PC-3 (cell line): ENCODE results near the gene TNNT2. TPM values are rescaled to one million over a fixed set of nuclear protein-coding genes. Genes with fewer than 3 reads are reported as not detected.

Experiments used
- ATAC-seq: fragments of 200-7000 bp; cut with Tn5 transposase; 2 replicates; pipeline ENCODE4 v1.9.1; 2020; ENCODE audit warnings: mild to moderate bottlenecking, moderate library complexity
- BruUV-seq: library from RNA; stranded (reverse); fragments of 400-500 nt; replicated peaks from 2 replicates; lab custom pipeline; 2021; lab: Mats Ljungman, UMichigan
- CTCF ChIA-PET: fragments of 300-600 bp; sonication (Branson Sonifier 250); formaldehyde crosslinking; loops from one replicate; lab custom pipeline; 2022; ENCODE audit warnings: antibody characterized with exemption; lab: Charles Lee
- POLR2A ChIA-PET: fragments of 300-600 bp; sonication (Branson Sonifier 250); formaldehyde crosslinking; loops from one replicate; lab custom pipeline; 2022; ENCODE audit warnings: antibody characterized with exemption; ENCODE audit not compliant: unreplicated experiment; lab: Charles Lee
- DNase-seq: peaks from one replicate; pipeline ENCODE4 v3.0.0-alpha.2; 2015
- H2AFZ ChIP-seq: fragments of 300-600 bp; sonication (generic); 2 replicates; pipeline ENCODE4 v1.6.0; 2016; ENCODE audit warnings: antibody characterized with exemption, low read length
- H3F3A ChIP-seq: fragments of 300-600 bp; sonication (generic); one replicate; pipeline ENCODE4 v1.6.0; 2017; ENCODE audit warnings: antibody characterized with exemption, low read length, control low read depth, mild to moderate bottlenecking; ENCODE audit not compliant: unreplicated experiment
- H3K27ac ChIP-seq: fragments of 300-600 bp; sonication (generic); 2 replicates; pipeline ENCODE4 v1.5.1; 2016; ENCODE audit warnings: mild to moderate bottlenecking, low read length
- H3K27me3 ChIP-seq: fragments of 300-600 bp; sonication (generic); 2 replicates; pipeline ENCODE4 v1.6.1; 2016; ENCODE audit warnings: low read length, mixed read lengths
- H3K36me3 ChIP-seq: fragments of 300-600 bp; sonication (generic); 2 replicates; pipeline ENCODE4 v1.6.1; 2016; ENCODE audit warnings: low read depth, mixed run types, low read length, mixed read lengths
- H3K4me1 ChIP-seq: fragments of 300-600 bp; sonication (generic); 2 replicates; pipeline ENCODE4 v1.5.1; 2016; ENCODE audit warnings: low read length; ENCODE audit not compliant: insufficient read depth
- H3K4me2 ChIP-seq: fragments of 300-600 bp; sonication (generic); 2 replicates; pipeline ENCODE4 v1.6.0; 2016; ENCODE audit warnings: low read length
- H3K4me3 ChIP-seq: fragments of 300-600 bp; sonication (generic); 2 replicates; pipeline ENCODE4 v1.5.1; 2016; ENCODE audit warnings: mild to moderate bottlenecking, low read length, mixed read lengths
- H3K79me2 ChIP-seq: fragments of 300-600 bp; sonication (generic); 2 replicates; pipeline ENCODE4 v1.6.1; 2017; ENCODE audit warnings: low read length, mixed read lengths
- H3K9ac ChIP-seq: fragments of 300-600 bp; sonication (generic); 2 replicates; pipeline ENCODE4 v1.6.0; 2016; ENCODE audit warnings: mild to moderate bottlenecking, low read length
- H3K9me2 ChIP-seq: fragments of 300-600 bp; sonication (generic); replicated peaks from 2 replicates; pipeline ENCODE4 v1.6.1; 2016; ENCODE audit warnings: mixed run types, low read length, mixed read lengths
- H3K9me3 ChIP-seq: fragments of 300-600 bp; sonication (generic); 2 replicates; pipeline ENCODE4 v1.6.1; 2016; ENCODE audit warnings: low read length, mixed read lengths
- H4K20me1 ChIP-seq: fragments of 300-600 bp; sonication (generic); 2 replicates; pipeline ENCODE4 v1.6.1; 2016; ENCODE audit warnings: low read length, mixed read lengths
- EZH2 ChIP-seq: fragments of 300-600 bp; sonication (generic); IDR thresholded peaks from one replicate; pipeline ENCODE4 v1.6.1; 2017; ENCODE audit warnings: antibody characterized with exemption, mild to moderate bottlenecking, low read length; ENCODE audit not compliant: unreplicated experiment
- EZH2phosphoT487 ChIP-seq: fragments of 300-600 bp; sonication (generic); IDR thresholded peaks from 2 replicates; pipeline ENCODE4 v1.6.1; 2018; ENCODE audit warnings: mild to moderate bottlenecking, antibody characterized with exemption, low read length, borderline replicate concordance
- intact Hi-C: fragments of 100-400 bp; cut with micrococcal nuclease; formaldehyde crosslinking; loops from 2 replicates; pipeline ENCODE4 v1.9.0; 2023
- total RNA-seq: library from RNA; depleted of rRNA; stranded (reverse); fragments of >200 nt; gene quantifications from 2 replicates; pipeline ENCODE4 v1.2.3, GENCODE V29; 2014
- TF ChIP-seq, protein P1 (sequence below): fragments of 300-600 bp; sonication (generic); conservative IDR thresholded peaks from 2 replicates; pipeline ENCODE4 v1.5.1; 2017; ENCODE audit warnings: antibody characterized with exemption, low read depth, mild to moderate bottlenecking, low read length

Gene TNNT2
- total RNA-seq, 1 experiment from 2014 or later: 1.1 TPM

DNA sequence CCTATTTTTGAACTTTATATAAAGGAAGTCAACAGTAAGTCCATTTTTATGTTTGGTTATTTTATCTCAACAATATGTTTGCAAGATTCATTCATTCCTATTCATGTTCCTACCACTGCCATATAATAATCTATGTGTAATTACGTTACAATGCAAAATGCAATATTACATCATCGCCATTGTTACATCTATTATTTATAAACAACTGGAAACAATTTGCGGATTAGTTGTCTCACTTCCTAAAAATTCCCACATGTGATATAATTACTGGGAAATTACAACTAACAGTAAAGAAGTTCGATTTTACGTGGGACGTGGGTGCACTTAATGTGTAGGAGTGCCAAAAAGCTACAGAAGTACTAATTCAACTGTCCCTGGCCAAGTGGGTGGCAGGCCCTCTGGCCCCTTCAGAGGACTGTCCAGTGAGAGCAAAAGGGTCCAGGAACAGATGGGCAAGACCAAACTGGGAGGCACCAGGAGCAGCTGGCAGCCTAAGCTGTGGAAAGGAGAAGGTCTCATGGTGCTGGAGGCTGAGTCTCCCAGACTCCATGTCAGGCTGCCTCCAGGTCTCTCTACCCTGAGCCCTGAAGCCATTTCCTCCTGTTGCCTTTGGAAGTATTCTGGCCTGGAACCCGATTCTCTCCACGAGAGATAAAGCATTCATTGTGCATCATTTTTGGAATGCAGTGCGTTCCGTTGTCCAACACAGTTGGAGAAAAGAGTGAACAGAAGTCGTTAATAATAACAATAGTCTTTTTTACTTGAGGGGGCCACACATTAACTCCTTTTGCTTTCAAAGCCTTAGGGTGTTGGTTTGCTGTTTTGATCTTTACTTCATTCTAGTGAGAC lies 42.9 kb downstream of the TNNT2 start:
- Histone ChIP-seq H4K20me1 (no peaks in the 10 kb centered on the region), H3K9me3 (no peaks in the 10 kb centered on the region), H3F3A (no peaks in the 10 kb centered on the region), H3K4me1 (no peaks in the 10 kb centered on the region), H3K79me2 (no peaks in the 10 kb centered on the region), H3K4me2 (no peak overlapping the region), H3K27me3 (no peaks in the 10 kb centered on the region), H3K9me2 (no peaks in the 10 kb centered on the region), H3K4me3 (no peak overlapping the region), H3K27ac (no peak overlapping the region), H2AFZ (no peak overlapping the region), H3K36me3 (peaks cover 12% of the 10 kb centered on the region; the same call in 1 of the 2 replicates), H3K9ac (no peak overlapping the region)
- no peak for TF ChIP-seq EZH2
- no peak for TF ChIP-seq EZH2phosphoT487
- TF ChIP-seq, protein P1, sequence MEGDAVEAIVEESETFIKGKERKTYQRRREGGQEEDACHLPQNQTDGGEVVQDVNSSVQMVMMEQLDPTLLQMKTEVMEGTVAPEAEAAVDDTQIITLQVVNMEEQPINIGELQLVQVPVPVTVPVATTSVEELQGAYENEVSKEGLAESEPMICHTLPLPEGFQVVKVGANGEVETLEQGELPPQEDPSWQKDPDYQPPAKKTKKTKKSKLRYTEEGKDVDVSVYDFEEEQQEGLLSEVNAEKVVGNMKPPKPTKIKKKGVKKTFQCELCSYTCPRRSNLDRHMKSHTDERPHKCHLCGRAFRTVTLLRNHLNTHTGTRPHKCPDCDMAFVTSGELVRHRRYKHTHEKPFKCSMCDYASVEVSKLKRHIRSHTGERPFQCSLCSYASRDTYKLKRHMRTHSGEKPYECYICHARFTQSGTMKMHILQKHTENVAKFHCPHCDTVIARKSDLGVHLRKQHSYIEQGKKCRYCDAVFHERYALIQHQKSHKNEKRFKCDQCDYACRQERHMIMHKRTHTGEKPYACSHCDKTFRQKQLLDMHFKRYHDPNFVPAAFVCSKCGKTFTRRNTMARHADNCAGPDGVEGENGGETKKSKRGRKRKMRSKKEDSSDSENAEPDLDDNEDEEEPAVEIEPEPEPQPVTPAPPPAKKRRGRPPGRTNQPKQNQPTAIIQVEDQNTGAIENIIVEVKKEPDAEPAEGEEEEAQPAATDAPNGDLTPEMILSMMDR: no peak
- ATAC-seq (no peak), DNase-seq (no peak)
- BruUV-seq: no TSS peak
- ChIA-PET POLR2A (interaction anchor here (0.6 to 0.7 kb wide), 2 partner anchors 41 to 546 kb away, joined by 3 to 4 read pairs; no protein-coding TSS in a partner anchor), CTCF (interaction anchor here (0.6 kb wide), 1 partner anchor 363 kb away, joined by 3 read pairs; no protein-coding TSS in a partner anchor)
- intact Hi-C loops: no loop called here

DNA sequence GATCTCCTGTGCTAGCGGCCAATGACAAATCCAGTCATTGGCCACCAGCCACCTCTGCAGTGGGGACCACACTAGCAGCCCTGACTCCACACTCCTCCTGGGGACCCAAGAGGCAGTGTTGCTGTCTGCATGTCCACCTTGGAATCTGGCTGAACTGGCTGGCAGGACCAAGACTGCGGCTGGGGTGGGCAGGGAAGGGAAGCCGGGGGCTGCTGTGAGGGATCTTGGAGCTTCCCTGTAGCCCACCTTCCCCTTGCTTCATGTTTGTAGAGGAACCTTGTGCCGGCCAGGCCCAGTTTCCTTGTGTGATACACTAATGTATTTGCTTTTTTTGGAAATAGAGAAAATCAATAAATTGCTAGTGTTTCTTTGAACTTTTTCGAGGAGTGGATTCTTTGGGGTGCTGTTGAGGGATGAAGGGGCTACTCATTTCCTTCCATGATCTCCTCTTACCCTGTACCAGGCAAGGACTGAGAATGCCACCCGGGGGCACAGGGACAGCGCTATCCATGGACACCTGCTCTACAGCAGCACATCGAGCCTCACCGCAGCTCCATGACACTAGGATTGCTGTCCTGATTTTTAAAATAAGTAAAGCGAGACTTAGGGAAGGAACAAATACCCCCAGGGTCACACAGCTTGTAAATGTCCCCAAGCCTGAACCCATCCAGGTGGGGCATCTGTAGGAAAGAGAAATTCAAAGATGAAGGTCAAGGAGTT lies 44.7 kb downstream of the TNNT2 start:
- no peaks in the 10 kb centered on the region for H4K20me1 ChIP-seq
- no peak overlapping the region for H3K4me3 ChIP-seq
- H2AFZ ChIP-seq: no peak overlapping the region
- no peak overlapping the region for H3K9ac ChIP-seq
- H3K9me3 ChIP-seq: no peaks in the 10 kb centered on the region
- intact Hi-C loops: no loop called here
- ChIA-PET POLR2A (no interaction called here), CTCF (no interaction called here)
- H3F3A ChIP-seq: no peaks in the 10 kb centered on the region
- H3K9me2 ChIP-seq: no peaks in the 10 kb centered on the region
- no peak for ATAC-seq
- no peaks in the 10 kb centered on the region for H3K4me1 ChIP-seq
- no peak for TF ChIP-seq EZH2
- no peak for TF ChIP-seq EZH2phosphoT487
- TF ChIP-seq, protein P1: no peak
- no peaks in the 10 kb centered on the region for H3K27me3 ChIP-seq
- no peak overlapping the region for H3K27ac ChIP-seq
- no TSS peak for BruUV-seq
- no peaks in the 10 kb centered on the region for H3K79me2 ChIP-seq
- no peak overlapping the region for H3K4me2 ChIP-seq
- DNase-seq: no peak
- peaks cover 29% of the 10 kb centered on the region for H3K36me3 ChIP-seq
